Stimulated activated CD8-positive, alpha-beta memory T cell treated with anti-CD3 and anti-CD28 coated beads, Interleukin-15, amount 100 ng/mL, for 4 hours (primary cell): ENCODE measurements around the gene GJC3.
"Not testable (repeated sequence)": the region's sequence is repeated elsewhere in the genome, so short reads cannot be mapped to it uniquely, and the experiment has no call there.

Experiments
- DNase-seq, 2 donors: peaks; one replicate each; pipeline ENCODE4 v3.0.0-alpha.2; 2020; ENCODE audit warnings: low read depth in 2 of 2

Gene GJC3

GRCh38 chr7:99929730-99930053 lies 272 bp upstream of the GJC3 start:
- DNase-seq = no peak

DNA sequence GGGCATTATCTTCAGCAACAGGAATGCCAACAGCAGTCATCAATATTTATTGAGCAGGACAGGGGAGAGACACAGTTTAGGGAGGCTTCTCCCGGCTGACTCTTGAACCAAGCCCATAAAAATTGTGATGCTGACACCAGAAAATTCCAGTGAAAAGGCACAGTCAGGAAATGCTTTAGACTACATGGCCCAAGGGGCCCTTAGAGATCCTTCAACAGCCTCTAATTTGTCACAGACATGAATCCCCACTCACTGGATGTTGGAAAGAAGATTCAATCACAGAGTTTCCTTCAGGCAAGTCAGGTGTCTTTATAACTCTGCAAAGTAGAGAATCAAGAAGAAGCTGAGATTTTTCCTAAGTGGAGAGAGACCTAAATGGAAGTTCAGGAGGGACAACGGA lies 1.2 kb downstream of the GJC3 start:
- DNase-seq = no peak

GRCh38 chr7:99927536-99927935 lies 1.9 kb downstream of the GJC3 start:
- DNase-seq = no peak

DNA sequence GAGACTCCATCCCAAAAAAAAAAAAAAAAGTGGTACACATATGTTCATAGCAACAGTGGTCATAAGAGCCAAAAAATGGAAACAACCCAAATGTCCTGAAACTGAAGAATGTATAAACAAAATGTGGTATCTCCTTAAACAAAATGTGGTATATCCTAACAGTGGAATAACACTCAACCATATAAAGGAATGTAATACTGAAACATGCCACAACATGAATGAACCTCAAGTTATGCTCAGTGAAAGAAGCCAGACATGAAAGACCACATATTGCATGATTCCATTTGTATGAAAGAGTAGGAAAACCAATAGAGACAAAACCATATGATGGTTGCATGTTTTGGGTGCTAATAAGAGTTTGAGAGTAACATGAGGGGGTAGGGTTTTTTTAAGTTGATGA lies 3.1 kb downstream of the GJC3 start:
- DNase-seq = no peak

DNA sequence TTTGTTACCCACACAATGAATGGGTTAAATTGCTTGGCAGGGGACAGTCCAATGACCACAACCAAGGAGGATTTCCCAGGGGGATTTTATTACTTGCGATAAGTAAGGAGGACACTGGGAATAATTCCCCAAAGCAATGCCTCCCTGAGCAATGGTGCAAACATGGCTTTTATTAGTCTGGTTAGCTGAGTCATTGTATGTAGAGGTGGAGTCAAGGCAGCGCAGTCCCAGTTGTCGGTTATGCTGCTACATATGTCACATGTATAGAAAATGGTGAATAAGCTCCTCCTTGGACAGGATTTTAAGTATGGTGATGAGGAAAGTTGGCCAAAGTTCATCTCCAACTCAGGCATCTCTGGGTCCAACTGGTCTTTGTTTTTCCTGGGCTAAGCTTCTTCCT lies 6.2 kb downstream of the GJC3 start:
- DNase-seq = no peak

- no peak for DNase-seq
Measured at GRCh38 chr7:99920149-99920548, 9.3 kb downstream of the GJC3 start.

DNA sequence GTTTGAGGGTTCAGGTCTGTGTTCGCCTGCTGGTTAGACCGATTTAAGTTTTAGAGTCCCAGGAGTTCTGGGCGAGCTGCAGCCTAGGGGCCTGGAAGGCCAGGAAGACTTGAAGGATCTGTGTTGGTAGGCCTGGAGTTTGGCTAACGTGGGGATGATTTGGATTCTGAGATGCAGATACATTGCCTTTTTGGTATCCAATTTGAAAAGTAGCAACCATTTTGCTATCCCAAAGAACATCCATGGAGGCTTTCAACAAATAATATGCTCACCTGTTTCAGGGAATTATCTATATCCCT lies 9.7 kb downstream of the GJC3 start:
- no peak for DNase-seq

DNA sequence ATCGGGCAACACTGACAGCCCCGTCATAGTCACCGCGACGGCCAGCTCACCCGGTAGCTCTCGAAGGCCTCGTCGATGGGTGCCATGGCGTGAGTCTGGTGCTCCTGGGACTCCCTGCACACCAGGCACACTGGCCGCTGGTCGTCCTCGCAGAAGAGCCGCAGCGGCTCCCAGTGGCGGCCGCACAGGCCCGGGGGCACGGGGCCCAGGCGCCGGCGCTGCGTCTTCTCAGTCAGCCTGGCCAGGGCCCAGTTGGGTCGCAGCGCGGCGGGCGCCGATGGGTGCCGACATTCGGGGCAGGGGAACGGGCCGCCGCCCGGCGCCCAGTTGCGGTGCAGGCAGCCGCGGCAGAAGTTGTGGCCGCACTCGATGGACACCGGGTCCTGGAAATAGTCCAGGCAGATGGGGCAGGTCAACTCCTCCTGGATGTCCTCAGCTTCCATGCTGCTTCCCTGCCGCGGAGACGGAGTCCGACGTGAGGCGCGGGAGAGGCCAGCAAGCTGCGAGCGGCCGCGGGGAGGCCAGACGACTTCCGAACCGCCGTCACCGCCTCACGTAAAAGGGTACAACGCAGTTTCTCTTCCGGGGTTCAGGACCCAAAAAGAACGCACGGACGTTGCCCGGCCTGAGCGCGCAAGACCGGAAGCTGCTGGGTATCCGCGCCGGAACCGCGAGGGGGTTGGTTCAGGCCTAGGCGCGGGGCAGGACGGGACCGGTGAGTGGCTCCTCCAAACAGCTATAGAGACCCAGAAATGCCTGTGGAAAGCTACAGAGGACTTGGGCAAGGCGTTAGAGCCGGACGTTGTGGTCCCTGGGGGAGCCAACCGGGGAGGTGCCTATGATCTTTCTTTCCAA lies 10.2 kb downstream of the GJC3 start, which contains the start of gene TRIM4:
Gene TRIM4 (minus strand): TSS at position 572 of the 855 bp plus-strand sequence. CDS start 129 bp downstream, at position 443.
- DNase-seq = peak; percentile 77 to 81

- no peak for DNase-seq
Measured at GRCh38 chr7:99910976-99911375, 18.4 kb downstream of the GJC3 start.

- no peak for DNase-seq
Measured at GRCh38 chr7:99901581-99901980, 27.8 kb downstream of the GJC3 start.

DNA sequence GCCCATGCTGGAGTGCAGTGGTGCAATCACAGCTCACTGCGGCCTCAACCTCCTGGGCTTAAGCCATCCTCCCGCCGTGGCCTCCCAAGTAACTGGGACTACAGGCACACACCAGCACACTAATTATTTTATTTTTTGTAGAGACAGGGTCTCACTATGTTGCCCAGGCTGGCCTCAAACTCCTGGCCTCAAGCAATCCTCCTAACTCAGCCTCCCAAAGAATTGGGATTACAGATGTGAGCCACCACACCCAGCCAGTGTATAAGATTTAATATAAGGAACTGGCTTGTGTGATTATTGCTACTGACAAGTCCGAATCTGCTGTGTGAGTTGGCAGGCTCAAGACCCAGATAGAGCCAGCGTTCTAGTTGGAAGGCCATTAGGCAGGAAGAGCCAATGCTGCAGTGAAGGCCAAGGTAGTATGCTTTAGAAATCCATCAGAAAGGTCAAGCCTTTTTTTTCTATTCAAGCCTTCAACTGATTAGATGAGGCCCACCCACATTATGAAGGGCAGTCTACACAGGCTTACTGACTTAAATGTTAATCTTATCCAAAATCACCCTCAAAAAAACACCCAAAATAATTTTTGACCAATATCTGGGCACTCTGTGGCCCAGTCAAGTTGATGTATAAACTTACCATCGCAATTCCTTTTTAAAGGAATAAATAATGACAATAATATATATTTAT lies 29.4 kb downstream of the GJC3 start:
- DNase-seq = no peak

GRCh38 chr7:99898836-99899235 lies 30.6 kb downstream of the GJC3 start:
- no peak for DNase-seq

DNA sequence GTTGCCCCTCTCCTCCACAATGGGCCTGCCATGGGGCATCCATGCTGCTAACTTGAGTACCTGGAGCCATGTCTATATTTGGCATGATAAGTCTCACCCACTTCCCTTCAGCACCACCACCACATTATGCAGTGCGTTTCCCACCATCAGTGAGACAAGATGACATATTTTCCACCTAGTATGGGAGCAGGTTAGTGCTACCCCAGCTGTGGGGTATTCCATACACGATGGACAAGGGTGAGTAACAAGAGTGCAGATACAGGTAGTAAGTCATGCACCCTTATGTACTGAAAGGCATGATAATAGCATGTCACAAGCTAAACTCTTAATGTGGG lies 31.4 kb downstream of the GJC3 start:
- DNase-seq = no peak

- DNase-seq = no peak
Measured at GRCh38 chr7:99897322-99898022, 31.9 kb downstream of the GJC3 start.

DNA sequence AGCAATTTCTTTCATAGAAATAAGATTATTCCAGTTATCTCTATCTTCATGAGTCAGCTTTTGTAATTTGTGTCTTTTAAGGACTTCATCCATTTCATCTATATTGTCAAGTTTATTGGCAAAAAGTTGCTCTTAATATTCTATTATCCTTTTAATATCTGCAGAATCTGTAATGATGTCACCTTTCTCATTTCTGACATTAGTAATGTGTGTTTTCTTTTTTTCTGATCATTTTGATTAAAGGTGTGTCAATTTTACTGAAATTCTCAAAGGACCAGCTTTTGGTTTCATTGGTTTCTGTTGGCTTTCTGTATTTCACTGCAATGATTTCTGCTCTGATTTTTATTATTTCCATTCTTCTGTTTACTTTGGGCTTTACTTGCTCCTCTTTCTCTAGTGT lies 34.7 kb downstream of the GJC3 start:
- DNase-seq = no peak

GRCh38 chr7:99893280-99893679 lies 36.1 kb downstream of the GJC3 start:
- no peak for DNase-seq

DNA sequence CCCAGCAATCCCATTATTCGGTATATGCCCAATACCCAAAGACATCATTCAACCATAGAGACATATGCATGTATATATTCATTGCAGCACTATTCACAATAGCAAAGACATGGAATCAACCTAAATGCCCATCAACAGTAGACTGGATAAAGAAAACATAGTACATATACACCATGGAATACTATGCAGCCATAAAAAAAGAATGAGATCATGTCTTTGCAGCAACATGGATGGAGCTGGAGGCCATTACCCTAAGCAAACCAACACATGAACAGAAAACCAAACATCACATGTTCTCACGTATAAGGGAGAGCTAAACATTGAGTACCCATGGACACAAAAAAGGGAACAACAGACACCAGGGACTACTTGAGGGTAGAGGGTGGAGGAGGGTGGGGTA lies 39.1 kb downstream of the GJC3 start:
- not testable (repeated sequence) for DNase-seq

DNA sequence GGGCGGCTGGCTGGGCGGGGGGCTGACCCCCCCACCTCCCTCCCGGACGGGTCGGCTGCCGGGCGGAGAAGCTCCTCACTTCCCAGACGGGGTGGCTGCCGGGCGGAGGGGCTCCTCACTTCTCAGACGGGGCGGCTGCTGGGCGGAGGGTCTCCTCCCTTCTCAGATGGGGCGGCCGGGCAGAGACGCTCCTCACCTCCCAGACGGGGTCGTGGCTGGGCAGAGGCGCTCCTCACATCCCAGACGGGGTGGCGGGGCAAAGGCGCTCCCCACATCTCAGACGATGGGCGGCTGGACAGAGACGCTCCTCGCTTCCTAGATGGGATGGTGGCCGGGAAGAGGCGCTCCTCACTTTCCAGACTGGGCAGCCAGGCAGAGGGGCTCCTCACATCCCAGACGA lies 41.1 kb downstream of the GJC3 start:
- DNase-seq = not testable (repeated sequence)

GRCh38 chr7:99881370-99881769 lies 48.0 kb downstream of the GJC3 start:
- DNase-seq = no peak

DNA sequence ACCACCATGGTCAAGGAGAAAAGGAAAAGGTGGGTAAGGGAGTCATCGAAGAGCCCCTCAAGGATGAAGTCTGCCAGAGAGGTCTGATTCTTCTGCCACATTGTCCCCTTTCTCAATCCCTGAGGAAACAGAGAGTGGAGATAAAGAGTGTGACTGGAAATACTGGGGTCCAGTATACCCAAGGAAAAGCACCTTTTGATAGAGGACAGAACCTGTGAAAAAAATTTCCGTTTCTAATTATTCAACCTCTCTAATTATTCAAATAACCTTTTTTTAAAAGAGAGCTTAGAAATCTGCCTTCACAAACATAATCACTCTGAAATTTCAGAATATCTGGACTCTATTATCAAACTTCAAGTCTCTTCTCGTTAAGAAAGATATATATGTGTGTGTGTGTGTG lies 52.5 kb downstream of the GJC3 start, which contains the start of gene OR2AE1:
Gene OR2AE1 (minus strand): TSS at position 101 of the 400 bp plus-strand sequence. CDS start 0 bp downstream, at position 101.
- DNase-seq = no peak

GRCh38 chr7:99876491-99876890 lies 52.9 kb downstream of the GJC3 start:
- no peak for DNase-seq
